ENCODE results near the gene FAM76B.

Gene FAM76B

GRCh38 chr11:95728094-95728493 lies 61.5 kb downstream of the FAM76B start:
- no peak for DNase-seq

GRCh38 chr11:95727620-95728019 lies 62.0 kb downstream of the FAM76B start:
- no peak for DNase-seq

GRCh38 chr11:95727111-95727510 lies 62.5 kb downstream of the FAM76B start:
- DNase-seq: no peak

- no peak for DNase-seq
Measured at GRCh38 chr11:95725196-95725595, 64.4 kb downstream of the FAM76B start.

GRCh38 chr11:95723361-95723942 lies 66.1 kb downstream of the FAM76B start:
- no peak for DNase-seq

GRCh38 chr11:95720195-95720594 lies 69.4 kb downstream of the FAM76B start:
- DNase-seq: no peak

Measured in amniotic stem cell (primary cell).